Superior temporal gyrus (tissue), 1 donor: ENCODE measurements around the gene DNAL4.

ENCODE experiments used
- DNase-seq: peaks from one replicate; pipeline ENCODE4 v3.0.0-alpha.2; 2016; ENCODE audit errors: extremely low spot score

DNAL4 gene

GRCh38 chr22:38786631-38787030 lies 7.3 kb downstream of the DNAL4 start:
- peak; percentile 18 for DNase-seq

- DNase-seq: peak; percentile 39
These were observed 9.1 kb downstream of the DNAL4 start for GRCh38 chr22:38784856-38785255.

GRCh38 chr22:38784035-38784434 lies 9.9 kb downstream of the DNAL4 start:
- no peak for DNase-seq

- DNase-seq: no peak
These were observed 10.8 kb downstream of the DNAL4 start for GRCh38 chr22:38783095-38783615.

GRCh38 chr22:38782402-38783094 lies 11.4 kb downstream of the DNAL4 start:
- DNase-seq: peak; percentile 64

GRCh38 chr22:38781033-38781432 lies 12.9 kb downstream of the DNAL4 start:
- no peak for DNase-seq

- DNase-seq: no peak
These were observed 16.8 kb downstream of the DNAL4 start for GRCh38 chr22:38777087-38777671.

- no peak for DNase-seq
These were observed 17.9 kb downstream of the DNAL4 start for GRCh38 chr22:38776086-38776485.

GRCh38 chr22:38775656-38776055 lies 18.3 kb downstream of the DNAL4 start:
- no peak for DNase-seq

GRCh38 chr22:38774496-38775166 lies 19.3 kb downstream of the DNAL4 start:
- DNase-seq: no peak

- DNase-seq: no peak
These were observed 20.5 kb downstream of the DNAL4 start for GRCh38 chr22:38773363-38773946.

- no peak for DNase-seq
These were observed 21.4 kb downstream of the DNAL4 start for GRCh38 chr22:38772623-38772873.

- no peak for DNase-seq
These were observed 23.5 kb downstream of the DNAL4 start for GRCh38 chr22:38770257-38770949.

- no peak for DNase-seq
These were observed 25.9 kb downstream of the DNAL4 start for GRCh38 chr22:38768036-38768435.

GRCh38 chr22:38767313-38767712 lies 26.6 kb downstream of the DNAL4 start:
- no peak for DNase-seq

GRCh38 chr22:38766076-38766777 lies 27.7 kb downstream of the DNAL4 start:
- DNase-seq: peak; percentile 82

- no peak for DNase-seq
These were observed 31.4 kb downstream of the DNAL4 start for GRCh38 chr22:38762551-38762983.

GRCh38 chr22:38761202-38762162 lies 32.5 kb downstream of the DNAL4 start:
- DNase-seq: no peak

- no peak for DNase-seq
These were observed 33.3 kb downstream of the DNAL4 start for GRCh38 chr22:38760477-38761201.

- no peak for DNase-seq
These were observed 34.9 kb downstream of the DNAL4 start for GRCh38 chr22:38759005-38759404.
